GM19372 (cell line): ENCODE results near the gene TMEM88.
"Not testable (repeated sequence)": the region's sequence is repeated elsewhere in the genome, so short reads cannot be mapped to it uniquely, and the experiment has no call there.

ENCODE experiments used
- ATAC-seq: cut with Tn5 transposase; IDR thresholded peaks from one replicate; pipeline ENCODE4 v1.9.1; 2021; ENCODE audit warnings: mild to moderate bottlenecking, low read depth, moderate library complexity; ENCODE audit not compliant: unreplicated experiment

The TMEM88 gene, protein sequence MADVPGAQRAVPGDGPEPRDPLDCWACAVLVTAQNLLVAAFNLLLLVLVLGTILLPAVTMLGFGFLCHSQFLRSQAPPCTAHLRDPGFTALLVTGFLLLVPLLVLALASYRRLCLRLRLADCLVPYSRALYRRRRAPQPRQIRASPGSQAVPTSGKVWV

DNA sequence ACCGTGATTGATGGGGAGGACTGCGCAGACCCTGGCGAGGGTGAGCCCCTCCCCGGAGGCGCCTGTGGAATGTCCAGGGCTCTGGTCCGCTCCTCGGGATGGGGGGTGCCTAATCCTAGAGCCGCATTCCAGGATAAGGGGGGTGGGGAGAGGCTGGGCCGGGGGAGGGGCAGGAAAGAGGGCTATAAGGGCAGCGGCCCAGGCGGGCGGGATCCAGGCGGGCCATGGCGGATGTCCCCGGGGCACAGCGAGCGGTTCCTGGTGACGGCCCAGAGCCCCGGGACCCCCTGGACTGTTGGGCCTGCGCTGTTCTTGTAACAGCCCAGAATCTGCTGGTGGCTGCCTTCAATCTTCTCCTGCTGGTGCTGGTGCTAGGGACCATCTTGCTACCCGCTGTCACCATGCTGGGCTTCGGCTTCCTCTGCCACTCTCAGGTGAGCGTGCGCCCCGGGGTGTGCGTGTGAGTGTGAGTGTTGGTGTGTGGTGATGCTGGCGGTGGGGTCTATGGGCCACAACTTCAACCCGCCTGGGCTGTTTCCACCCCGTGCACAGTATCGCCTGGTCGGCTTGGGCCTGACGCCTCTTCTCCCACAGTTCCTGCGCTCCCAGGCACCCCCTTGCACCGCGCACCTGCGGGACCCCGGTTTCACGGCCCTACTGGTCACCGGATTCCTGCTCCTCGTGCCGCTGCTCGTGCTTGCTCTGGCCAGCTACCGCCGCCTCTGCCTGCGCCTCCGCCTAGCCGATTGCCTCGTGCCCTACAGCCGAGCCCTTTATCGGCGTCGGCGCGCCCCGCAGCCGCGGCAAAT lies at the start of gene TMEM88:
Gene TMEM88, plus strand, starts transcription at position 216 of the 809 bp plus-strand sequence. Its CDS starts 9 bp downstream, at position 225.
- no peak for ATAC-seq

DNA sequence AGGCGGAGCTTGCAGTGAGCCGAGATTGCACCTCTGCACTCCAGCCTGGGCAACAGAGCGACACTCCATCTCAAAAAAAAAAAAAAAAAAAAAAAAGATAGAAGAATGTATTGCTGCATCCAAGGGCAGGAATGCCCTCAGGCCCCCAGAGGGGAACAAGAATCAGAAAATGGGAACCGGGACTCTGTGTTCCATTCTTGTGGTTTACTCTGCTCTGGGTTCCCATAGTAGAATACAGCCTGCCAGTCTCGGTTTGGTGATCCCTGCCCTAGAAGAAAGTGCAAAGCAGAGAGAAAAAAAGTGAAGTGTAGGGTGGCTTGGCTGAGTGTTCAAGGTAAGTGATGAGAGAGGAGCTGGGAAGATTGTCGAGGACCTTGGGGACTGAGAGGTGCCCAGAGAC lies 48.3 kb upstream of the TMEM88 start:
- no peak for ATAC-seq

DNA sequence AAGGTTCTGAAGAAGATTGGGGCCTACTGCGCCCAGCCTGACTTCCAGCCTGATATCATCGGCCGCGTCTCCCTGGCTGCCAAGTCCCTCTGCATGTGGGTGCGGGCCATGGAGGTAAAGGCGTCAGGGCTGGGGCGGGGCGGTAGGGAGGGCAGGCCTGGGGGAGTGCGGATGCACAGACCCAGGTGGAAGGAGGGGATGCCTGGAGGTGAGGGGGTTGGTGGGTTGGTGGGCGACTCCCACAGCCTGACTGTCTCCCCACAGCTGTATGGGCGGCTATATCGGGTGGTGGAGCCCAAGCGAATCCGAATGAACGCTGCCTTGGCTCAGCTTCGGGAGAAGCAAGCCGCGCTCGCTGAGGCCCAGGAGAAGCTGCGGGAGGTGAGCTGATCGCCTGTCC lies 47.7 kb upstream of the TMEM88 start:
- ATAC-seq = no peak

DNA sequence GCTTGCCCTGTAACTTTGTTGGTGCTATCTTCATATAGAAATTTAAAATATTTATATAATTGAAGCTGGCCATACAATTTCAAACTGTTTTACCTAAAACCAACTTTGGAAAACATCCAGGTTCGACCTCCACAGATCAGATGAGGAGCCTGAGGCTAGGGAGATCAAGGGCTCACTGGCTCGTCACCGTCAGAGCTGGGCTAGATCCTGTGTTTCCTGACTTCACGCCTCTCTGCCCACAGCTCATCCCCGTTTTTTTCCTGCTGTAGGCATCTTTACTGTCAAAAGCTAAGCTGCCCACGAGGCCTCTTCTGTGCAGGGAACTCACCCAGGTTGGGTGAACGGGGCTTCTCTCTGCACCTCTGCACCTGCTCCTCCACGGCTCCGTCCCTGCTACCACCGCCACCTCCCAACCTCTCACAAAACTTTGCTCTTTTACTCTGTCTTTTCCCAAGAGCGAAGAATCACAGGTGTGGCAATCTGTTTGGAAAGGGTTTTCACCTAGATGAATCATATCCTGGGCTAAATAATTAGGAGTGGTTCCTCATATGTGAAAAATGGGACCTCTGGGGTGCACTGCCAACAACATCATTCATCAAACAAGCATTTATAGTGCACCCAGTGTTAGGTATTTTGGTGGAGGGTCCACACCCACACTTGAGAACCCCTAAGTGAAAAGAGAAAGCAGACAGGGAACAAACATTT lies 45.6 kb upstream of the TMEM88 start:
- ATAC-seq = no peak

DNA sequence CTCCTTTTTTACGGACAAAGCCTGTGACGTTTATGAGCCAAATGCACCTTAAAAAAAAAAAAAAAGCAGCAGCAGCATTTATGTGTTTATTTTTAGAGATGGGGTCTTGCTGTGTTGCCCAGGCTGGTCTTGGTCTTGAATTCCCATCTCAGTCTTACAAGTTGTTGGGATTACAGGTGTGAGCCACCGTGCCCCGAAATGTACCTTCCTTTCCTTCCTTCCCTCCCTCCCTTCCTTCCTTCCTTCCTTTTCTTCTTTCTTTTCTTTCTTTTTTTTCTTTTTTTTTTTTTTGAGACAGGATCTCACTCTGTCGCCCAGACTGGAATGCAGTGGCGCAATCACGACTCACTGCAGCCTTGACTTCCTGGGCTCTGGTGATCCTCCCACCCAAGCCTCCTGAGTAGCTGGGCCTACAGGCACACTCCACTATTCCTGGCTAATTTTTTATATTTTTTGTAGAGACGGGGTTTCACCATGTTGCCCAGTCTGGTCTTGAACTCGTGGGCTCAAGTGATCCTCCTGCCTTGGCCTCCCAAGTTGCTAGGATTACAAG lies 45.0 kb upstream of the TMEM88 start:
- ATAC-seq = not testable (repeated sequence)

DNA sequence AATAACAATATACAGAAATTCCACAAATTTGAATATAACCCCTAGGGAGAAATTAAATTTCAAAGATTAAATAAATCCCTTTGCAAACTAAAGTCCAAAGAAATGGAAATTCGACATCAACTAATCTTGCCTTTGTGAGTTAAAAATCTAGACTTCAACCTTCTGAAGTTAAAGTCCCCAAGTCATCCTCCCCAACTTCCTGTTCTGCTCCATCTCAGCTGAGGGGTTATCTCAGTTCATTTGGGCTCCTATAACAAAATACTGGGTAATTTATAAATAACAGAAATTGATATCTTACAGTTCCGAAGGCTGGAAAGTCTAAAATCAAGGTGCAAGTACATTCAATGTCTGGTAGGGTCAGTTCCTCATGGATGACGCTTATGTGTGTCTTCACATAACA lies 43.6 kb upstream of the TMEM88 start:
- no peak for ATAC-seq

DNA sequence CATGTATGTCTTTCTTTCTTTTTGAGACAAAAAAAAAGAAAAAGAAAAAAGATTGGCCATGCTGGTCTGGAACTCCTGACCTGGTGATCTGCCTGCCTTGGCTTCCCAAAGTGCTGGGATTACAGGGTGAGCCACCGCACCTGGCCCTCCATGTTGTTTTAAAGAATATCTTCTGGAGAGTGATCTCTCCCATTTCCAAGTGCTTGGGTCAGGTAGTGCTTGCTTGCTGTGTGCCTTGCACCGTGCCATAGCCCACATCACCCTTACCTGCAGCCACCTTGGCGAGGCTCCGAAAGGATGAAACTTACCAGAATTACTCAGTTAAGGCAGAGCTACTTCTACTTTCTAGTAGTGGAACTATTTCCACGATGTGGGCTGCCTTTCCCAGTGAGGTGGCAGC lies 39.9 kb upstream of the TMEM88 start:
- no peak for ATAC-seq

DNA sequence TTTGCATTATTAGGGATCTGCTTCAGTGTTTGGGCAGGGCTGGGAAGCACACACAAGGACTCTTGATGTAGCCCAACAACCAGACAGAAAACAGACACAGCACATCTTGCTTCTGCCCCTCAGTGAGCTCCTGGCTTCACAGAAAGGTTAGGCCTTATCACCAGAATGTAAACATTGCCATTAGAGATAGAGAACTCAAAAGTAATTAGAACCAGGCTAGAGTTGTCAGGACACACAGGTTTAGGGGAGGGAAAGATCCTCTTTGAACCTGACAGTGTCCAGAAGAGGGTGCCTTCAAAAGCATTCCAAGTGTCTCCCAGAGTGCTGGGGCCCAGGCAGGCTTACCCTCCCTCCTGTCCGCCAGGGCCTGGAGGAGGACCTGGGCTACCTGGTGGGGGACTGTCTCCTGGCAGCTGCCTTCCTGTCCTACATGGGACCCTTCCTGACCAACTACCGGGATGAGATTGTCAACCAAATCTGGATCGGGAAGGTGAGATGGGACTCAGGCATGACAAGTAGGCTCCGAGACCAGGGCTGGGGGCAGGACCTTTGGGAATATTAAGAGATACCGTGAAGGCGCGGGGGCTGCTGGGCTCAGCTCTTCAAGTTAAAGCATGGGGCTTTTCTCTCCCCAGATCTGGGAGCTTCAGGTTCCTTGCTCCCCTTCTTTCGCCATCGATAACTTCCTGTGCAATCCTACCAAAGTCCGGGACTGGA lies 37.8 kb upstream of the TMEM88 start:
- ATAC-seq = no peak

DNA sequence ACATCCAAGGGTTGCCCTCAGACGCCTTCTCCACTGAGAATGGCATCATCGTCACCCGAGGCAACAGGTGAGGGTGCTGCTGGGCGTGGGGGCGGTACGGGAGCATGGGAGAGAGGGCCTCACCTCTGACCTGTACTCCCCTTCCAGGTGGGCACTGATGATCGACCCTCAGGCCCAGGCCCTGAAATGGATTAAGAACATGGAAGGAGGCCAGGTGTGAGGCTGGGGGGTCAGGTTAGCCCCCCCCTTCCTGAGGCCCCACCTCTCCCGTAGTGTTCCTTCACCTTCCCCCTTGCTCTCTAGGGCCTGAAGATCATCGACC lies 37.3 kb upstream of the TMEM88 start:
- no peak for ATAC-seq

DNA sequence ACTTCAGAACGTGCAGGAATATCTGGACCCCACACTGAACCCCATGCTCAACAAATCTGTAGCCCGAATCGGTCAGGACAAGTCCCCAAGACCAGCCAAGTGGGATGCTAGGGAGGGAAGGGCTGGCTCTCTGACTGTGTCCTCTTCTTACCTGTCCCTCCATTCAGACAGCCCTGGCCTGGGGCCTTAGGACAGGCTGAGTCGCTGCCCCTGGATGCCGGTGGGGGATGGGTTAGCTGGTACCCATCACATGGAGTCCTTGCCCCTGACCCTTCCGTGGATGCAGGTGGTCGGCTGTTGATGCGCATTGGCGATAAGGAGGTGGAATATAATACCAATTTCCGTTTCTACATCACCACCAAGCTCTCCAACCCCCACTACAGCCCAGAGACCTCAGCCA lies 36.8 kb upstream of the TMEM88 start:
- ATAC-seq = no peak

DNA sequence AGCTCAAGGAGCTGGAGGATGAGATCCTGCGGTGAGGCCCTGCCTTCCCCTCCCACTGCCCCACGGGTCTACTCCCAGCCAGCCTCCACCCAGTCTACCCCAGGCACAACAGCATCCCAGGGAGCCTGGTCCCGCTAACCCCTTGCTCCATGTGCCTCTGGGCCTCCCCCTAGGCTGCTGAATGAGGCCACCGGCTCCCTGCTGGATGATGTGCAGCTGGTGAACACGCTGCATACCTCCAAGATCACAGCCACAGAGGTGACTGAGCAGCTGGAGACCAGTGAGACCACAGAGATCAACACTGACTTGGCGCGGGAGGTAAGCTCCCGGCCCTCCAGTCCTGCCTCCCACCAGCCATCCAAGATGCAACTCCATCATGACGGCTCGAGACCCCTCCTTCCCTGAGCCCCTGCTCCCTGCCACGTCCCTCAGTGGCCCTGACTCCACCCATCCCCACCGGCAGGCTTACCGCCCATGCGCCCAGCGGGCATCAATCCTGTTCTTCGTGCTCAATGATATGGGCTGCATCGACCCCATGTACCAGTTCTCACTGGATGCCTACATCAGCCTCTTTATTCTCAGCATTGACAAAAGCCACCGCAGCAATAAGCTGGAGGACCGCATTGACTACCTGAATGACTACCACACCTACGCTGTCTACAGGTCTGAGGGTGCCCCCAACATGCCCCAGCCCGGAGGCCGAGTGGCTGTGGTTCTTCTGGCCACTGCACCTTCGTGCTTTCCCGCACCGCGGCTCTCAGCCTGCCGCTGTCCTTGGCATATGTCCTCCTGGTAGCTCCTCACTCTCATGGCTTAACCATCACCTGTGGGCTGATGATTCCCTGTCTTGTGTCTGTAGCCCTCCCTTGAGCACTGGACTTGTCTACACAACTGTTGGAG lies 35.9 kb upstream of the TMEM88 start:
- no peak for ATAC-seq

DNA sequence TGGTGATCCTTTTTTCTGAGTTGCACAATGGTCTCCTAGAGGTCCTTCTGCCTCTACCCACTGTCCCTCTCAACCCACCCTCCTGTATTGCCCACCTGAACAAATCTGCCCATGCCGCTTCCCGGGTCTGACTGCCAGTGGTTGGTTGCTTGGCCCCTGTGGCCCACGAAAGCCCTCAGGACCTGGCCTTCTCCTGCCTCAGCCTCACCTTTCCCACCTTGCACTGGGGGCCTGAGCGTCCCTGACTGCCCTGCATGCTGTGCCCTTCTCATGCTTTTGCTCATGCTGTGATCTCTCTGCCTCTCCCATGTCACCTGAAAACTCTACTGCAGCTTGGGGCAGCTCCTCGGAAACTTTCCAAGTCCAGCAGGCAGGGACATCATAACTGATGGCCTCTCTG lies 34.6 kb upstream of the TMEM88 start:
- ATAC-seq = no peak

DNA sequence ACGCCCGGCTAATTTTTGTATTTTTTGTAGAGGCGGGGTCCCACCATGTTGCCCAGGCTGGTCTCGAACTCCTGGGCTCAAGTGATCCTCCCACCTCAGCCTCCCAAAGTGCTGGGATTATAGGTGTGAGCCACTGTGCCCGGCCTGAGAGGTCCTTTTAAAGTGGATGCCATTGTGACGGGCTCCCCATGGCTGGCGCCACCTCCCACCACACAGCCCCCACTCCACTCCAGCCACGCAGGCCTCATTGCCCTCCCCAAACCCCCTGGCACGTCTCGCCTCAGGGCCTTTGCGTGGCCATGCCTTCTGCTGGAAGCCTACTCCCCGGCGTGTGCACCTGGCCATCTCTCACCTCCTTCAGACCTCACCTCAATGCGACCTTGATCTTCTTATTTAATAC lies 32.7 kb upstream of the TMEM88 start:
- no peak for ATAC-seq

DNA sequence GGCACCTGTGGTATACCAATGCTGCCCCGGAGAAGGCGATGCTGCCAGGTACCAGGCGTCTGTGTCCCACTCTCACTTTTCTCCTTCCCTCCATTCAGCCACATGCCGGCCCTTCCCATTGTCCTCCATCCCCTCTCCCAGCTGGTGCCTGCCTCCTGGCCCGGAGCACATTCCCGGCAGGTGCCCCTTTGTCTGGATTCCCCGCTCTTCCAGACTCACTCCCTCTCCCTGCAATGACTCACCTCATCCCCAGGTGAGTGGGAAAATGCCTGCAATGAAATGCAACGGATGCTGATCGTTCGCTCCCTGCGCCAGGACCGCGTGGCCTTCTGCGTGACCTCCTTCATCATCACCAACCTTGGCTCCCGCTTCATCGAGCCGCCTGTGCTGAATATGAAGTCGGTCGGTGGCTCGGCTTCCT lies 31.3 kb upstream of the TMEM88 start:
- no peak for ATAC-seq

DNA sequence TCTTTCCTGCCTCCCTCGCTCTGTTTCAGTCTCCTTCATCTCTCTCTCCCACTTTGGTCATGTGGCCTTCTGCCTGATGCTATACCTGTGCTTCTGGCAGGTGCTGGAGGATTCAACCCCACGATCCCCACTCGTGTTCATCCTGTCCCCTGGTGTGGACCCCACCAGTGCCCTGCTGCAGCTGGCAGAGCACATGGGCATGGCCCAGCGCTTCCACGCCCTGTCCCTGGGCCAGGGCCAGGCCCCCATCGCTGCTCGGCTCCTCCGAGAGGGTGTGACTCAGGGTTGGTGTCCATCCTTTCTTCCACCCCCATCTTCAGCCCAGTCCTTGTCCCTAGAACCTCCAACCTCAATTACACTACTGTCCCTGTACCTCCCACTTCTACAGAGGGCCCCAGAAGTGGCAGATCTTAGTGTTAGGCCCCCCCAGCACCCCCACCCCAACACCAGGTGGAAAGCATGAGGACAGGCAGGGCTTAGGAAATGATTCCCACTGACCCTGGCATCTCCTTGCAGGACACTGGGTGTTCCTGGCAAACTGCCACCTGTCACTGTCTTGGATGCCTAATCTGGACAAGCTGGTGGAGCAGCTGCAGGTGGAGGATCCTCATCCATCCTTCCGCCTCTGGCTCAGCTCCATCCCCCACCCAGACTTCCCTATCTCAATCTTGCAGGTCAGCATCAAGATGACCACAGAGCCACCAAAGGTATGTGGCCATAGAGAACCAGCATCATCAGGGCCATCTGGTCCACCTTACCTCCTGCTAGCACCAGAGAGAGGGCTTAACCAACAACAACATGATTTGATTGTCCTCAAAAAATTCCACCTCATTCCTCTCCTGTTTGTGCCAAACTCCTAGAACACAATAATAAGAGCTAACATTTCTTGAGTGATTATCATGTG lies 30.6 kb upstream of the TMEM88 start:
- ATAC-seq = no peak

DNA sequence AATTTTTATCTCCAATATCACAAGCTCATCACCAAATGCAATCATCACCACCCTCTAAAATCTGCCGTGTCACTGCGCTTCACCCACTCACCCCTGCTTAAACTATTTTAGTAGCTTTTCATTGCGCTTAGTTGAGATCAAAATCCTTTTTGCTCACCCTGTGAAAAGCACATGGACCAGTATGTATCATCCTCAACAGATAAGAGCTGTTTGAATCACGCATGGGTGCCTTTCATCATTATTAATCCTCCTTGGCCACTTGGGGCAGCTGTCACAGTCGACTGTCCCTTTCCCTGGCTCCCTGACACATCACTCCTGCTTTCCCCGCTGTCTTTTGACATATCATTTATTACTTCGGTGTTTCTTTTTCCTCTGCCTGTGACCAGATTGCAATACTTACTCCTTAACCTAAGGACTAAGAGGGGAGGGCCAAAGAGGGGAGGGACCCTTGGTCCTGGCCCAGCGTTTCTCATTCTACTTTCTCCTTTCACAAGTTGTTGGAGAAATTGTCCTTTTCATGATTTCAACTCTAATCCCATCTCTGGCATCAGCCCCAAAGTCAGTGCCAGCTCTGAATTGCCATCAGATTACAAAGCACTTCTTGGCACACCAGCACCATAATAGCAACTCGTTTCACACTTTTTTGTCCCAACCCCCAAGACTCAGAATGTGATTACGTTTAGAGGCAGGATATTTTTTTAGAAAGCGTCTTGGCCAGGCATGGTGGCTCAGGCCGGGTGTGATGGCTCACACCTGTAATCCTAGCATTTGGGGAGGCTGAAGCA lies 29.5 kb upstream of the TMEM88 start:
- ATAC-seq = no peak

DNA sequence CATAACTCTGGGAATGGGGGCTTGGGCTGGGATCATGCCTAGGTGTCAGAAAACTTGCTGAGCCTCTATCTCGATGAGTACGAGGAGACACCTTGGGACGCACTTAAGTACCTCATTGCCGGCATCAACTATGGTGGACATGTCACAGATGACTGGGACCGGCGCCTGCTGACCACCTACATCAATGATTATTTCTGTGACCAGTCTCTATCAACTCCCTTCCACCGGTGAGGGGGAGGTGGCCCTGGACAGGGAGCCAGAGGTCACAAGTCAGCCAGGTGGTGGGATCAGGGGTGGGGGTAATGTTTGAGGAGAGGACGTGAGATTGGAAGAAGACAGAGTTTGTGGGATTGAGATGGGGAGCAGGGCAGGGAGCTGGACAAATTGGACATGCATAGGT lies 24.2 kb upstream of the TMEM88 start:
- ATAC-seq = no peak

DNA sequence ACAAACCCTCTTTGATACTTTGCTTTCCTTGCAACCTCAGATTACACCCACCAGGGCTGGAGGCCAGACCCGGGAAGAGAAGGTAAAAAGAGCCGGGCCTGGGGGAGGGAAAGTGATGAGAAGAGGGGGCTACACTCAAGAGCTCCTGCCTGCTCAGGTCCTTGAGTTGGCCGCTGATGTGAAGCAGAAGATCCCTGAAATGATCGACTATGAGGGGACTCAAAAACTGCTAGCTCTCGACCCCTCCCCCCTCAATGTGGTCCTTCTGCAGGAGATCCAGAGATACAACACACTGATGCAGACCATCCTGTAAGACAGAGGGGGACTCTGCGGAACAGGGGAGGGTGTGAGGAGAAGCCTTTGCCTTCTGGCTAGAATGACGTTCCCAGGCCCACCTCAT lies 23.6 kb upstream of the TMEM88 start:
- no peak for ATAC-seq
